Measurements from ENCODE around the gene NUF2.

DNA sequence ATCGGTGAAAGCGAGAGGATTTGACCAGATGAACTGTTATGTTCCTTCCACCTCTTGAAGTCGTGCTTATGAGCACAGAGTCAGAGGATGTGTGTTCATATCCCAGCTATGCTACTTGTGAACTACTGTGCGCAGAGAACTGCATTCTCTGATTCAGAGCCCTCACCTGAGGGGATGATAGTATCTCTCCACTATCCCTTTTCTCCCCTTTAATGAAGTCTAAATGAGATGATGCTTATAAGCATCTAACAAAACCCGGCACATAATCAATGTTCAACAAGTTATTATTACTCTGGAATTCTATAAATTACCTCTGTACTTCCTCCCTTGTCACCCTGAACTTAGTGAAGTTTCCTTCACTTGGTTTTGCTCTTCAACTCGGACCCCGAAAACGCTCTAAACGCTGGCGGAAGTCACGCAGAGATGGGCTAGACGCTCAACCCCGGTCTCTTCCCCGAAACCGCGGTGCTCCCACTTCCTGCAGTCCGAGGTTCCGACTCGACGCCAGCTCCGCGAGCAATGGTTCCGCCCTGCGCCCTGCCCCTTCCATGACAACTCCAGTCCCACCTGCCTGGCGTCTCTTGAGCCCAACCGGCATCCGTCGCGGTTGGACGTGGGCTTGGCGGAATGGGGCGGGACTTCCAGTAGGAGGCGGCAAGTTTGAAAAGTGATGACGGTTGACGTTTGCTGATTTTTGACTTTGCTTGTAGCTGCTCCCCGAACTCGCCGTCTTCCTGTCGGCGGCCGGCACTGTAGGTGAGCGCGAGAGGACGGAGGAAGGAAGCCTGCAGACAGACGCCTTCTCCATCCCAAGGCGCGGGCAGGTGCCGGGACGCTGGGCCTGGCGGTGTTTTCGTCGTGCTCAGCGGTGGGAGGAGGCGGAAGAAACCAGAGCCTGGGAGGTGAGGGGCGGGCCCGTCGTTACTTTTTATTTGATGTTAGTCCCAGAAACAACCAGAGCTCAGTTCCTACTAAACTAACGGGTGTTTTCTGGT lies at the start of gene NUF2:
- TF ChIP-seq, protein P1, sequence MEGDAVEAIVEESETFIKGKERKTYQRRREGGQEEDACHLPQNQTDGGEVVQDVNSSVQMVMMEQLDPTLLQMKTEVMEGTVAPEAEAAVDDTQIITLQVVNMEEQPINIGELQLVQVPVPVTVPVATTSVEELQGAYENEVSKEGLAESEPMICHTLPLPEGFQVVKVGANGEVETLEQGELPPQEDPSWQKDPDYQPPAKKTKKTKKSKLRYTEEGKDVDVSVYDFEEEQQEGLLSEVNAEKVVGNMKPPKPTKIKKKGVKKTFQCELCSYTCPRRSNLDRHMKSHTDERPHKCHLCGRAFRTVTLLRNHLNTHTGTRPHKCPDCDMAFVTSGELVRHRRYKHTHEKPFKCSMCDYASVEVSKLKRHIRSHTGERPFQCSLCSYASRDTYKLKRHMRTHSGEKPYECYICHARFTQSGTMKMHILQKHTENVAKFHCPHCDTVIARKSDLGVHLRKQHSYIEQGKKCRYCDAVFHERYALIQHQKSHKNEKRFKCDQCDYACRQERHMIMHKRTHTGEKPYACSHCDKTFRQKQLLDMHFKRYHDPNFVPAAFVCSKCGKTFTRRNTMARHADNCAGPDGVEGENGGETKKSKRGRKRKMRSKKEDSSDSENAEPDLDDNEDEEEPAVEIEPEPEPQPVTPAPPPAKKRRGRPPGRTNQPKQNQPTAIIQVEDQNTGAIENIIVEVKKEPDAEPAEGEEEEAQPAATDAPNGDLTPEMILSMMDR (IDR thresholded peaks at IDR 0.05): peak in 2 of 3 experiments; percentile 22 to 38
- TF ChIP-seq POLR2A (IDR thresholded peaks at IDR 0.05): no peak
- TF ChIP-seq POLR2AphosphoS5 (IDR thresholded peaks at IDR 0.05; ENCODE audit: insufficient read depth in 1 of 2, low read depth in 1 of 2): peak; percentile 93 to 99
